ENCODE data around the gene SAMD4A.

DNA sequence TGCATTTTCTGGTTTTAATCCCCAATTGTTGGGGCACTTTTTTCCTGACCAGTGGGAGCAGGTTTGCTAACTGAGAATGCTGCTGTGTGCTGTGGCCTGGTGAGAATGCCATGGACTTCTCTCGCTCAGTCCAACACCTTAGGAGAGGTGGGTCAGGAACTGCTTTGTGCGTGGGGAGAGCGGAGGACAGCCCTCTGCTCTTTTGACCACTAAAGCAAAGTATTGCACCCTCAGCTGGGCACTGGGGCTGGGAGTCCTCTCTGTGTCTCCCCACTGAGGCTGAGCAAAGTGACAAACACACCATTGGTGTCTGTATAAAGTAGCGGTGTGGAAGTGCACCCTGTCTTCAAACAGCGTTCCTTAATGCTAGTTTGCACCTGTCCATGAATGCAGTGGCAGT, 136.2 kb downstream of the SAMD4A start:
- TF ChIP-seq EZH2 (IDR thresholded peaks at IDR 0.05) (no peak), POLR2AphosphoS5 (IDR thresholded peaks at IDR 0.05; ENCODE audit: borderline replicate concordance, low read depth, low read length) (no peak)
